Right lobe of liver (tissue), 6 donors: ENCODE results near the gene FAM217A. TPM values are rescaled to one million over a fixed set of nuclear protein-coding genes. Genes with fewer than 3 reads are reported as not detected.

Experiments used
- ATAC-seq, 4 donors: fragments of 200-7000 bp; cut with Tn5 transposase; one replicate each; pipeline ENCODE4 v1.9.1; 2020; ENCODE audit warnings: mild to moderate bottlenecking in 4 of 4, moderate library complexity in 4 of 4
- DNase-seq, 3 donors: peaks; one replicate each; pipeline ENCODE4 v3.0.0-alpha.2; 2020
- H3K27ac ChIP-seq, 3 donors: fragments of 200-600 bp; one replicate each; pipeline ENCODE4 v1.8.0; 2022
- H3K27me3 ChIP-seq, 2 donors: fragments of 200-600 bp; one replicate each; pipeline ENCODE4 v1.8.0; 2022
- H3K36me3 ChIP-seq, 4 donors: fragments of 200-600 bp; sonication (generic) in 1 of 4; one replicate each; pipeline versions ENCODE4 v1.5.1 to v1.8.0; 2017 to 2022; ENCODE audit warnings: control low read depth in 1 of 4
- H3K4me1 ChIP-seq, 4 donors: fragments of 200-600 bp; sonication (generic) in 1 of 4; one replicate each; pipeline versions ENCODE4 v1.5.1 to v1.8.0; 2017 to 2022; ENCODE audit warnings: control low read depth in 1 of 4
- H3K4me3 ChIP-seq, 3 donors: fragments of 200-600 bp; one replicate each; pipeline ENCODE4 v1.8.0; 2022
- H3K9me3 ChIP-seq, 4 donors: fragments of 200-600 bp; sonication (generic) in 1 of 4; one replicate each; pipeline versions ENCODE4 v1.5.1 to v1.8.0; 2017 to 2022; ENCODE audit warnings: control low read depth in 1 of 4
- CTCF ChIP-seq, 4 donors: fragments of 200-600 bp in 3 of 4; fragments of 450-650 bp in 1 of 4; IDR thresholded peaks; one replicate each; pipeline versions ENCODE4 v1.5.1 to v1.8.0; 2016 to 2022; ENCODE audit warnings: antibody characterized with exemption in 4 of 4, mild to moderate bottlenecking in 2 of 4
- POLR2A ChIP-seq: fragments of 450-650 bp; IDR thresholded peaks from one replicate; pipeline ENCODE4 v1.6.1; 2017; ENCODE audit warnings: antibody characterized with exemption, mild to moderate bottlenecking
- WGBS: methylation state at CpG from one replicate; pipeline ENCODE4 v1.1.6; 2018; ENCODE audit warnings: low coverage, low lambda C conversion rate; ENCODE audit not compliant: insufficient coverage; ENCODE audit errors: missing lambda C conversion rate; 5-methylcytosine and 5-hydroxymethylcytosine counted together
- intact Hi-C, 2 donors: fragments of 100-400 bp; cut with DNase I; formaldehyde crosslinking; loops; one replicate each; pipeline versions ENCODE4 v1.11.2 to v1.14.1; 2022
- total RNA-seq, 6 experiments: library from RNA; depleted of rRNA in 2 of 6; stranded (reverse); fragments of >200 nt in 2 of 6; fragmentation: NEBNext Ultra II Directional in 3 of 6; extraction: Animal tissue kit (Norgen Biotek cat#: 25700) in 3 of 6; gene quantifications; one replicate each; pipeline versions ENCODE4 v1.1.0 to v1.2.4, GENCODE V29; 2016 to 2023
- donor health status: DM: no; HTN: yes; CAD: no.
- donor health status: DM: no; HTN: no; CAD: no.
- donor health status: DM: no; HTN: no; CAD: no.
- donor health status: DM: no; HTN: yes; CAD: no.
- donor health status: DM: no; HTN: yes; CAD: no.

Gene FAM217A
- total RNA-seq, 6 experiments from 2014 or later = not detected

DNA sequence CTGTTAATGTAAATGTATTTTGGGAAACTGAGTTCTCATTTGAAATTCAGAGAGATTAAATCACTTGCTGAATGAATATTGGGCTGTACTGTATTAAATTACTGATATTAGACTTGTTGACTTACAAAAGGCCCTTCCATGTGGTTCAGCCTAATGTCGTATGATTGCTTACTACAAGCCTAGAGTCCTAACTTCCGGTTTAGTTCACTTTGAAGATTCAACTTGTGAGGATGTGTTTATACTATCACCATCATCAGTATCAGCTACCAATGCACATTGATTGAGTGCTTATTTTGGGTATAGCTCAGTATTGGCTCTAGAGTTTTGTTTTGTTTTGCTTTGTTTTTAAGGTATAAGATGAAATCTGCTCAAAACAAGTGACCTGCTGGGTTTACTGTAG, 48.3 kb downstream of the FAM217A start:
- Histone ChIP-seq H3K27ac (no peak overlapping the region), H3K36me3 (peaks cover 0 to 16% (median 10%) of the 10 kb centered on the region in 4 donors), H3K27me3 (no peaks in the 10 kb centered on the region), H3K9me3 (no peaks in the 10 kb centered on the region), H3K4me3 (no peak overlapping the region), H3K4me1 (peaks cover 0 to 6% (median 0%) of the 10 kb centered on the region in 4 donors)
- TF ChIP-seq CTCF (IDR thresholded peaks at IDR 0.05) (no peak), POLR2A (no peak)
- DNase-seq = no peak
- no peak for ATAC-seq
- intact Hi-C loops = no loop called here
- 70% methylated on average over 2 of the region's 2 CpGs for WGBS

GRCh38 chr6:4029687-4030086, 49.2 kb downstream of the FAM217A start:
- TF ChIP-seq CTCF (IDR thresholded peaks at IDR 0.05) (no peak), POLR2A (no peak)
- Histone ChIP-seq H3K4me3 (no peak overlapping the region), H3K36me3 (peaks cover 0 to 16% (median 10%) of the 10 kb centered on the region in 4 donors), H3K4me1 (peaks cover 0 to 6% (median 3%) of the 10 kb centered on the region in 4 donors), H3K27me3 (no peaks in the 10 kb centered on the region), H3K9me3 (no peaks in the 10 kb centered on the region), H3K27ac (no peak overlapping the region)
- DNase-seq = no peak
- intact Hi-C loops = no loop called here
- ATAC-seq = no peak
- 91% methylated on average over 5 of the region's 7 CpGs for WGBS

GRCh38 chr6:4028051-4028450, 50.9 kb downstream of the FAM217A start:
- peaks cover 0 to 17% (median 8%) of the 10 kb centered on the region in 4 donors for H3K4me1 ChIP-seq
- no peak overlapping the region for H3K4me3 ChIP-seq
- H3K36me3 ChIP-seq = peaks cover 0 to 16% (median 9%) of the 10 kb centered on the region in 4 donors
- no peaks in the 10 kb centered on the region for H3K27me3 ChIP-seq
- DNase-seq (no peak), ATAC-seq (no peak)
- no peak overlapping the region for H3K27ac ChIP-seq
- no peaks in the 10 kb centered on the region for H3K9me3 ChIP-seq
- TF ChIP-seq POLR2A (no peak), CTCF (IDR thresholded peaks at IDR 0.05) (no peak)
- intact Hi-C loops = no loop called here

GRCh38 chr6:4025681-4026080, 53.3 kb downstream of the FAM217A start:
- intact Hi-C loops = no loop called here
- Histone ChIP-seq H3K27ac (no peak overlapping the region), H3K4me1 (peaks cover 0 to 27% (median 11%) of the 10 kb centered on the region in 4 donors), H3K4me3 (no peak overlapping the region), H3K36me3 (peaks cover 0 to 4% (median 0%) of the 10 kb centered on the region in 4 donors), H3K9me3 (no peaks in the 10 kb centered on the region), H3K27me3 (no peaks in the 10 kb centered on the region)
- DNase-seq = no peak
- no peak for ATAC-seq
- TF ChIP-seq POLR2A = no peak
- no peak for TF ChIP-seq CTCF (IDR thresholded peaks at IDR 0.05)
- 100% methylated on average over 1 of the region's 1 CpG for WGBS

DNA sequence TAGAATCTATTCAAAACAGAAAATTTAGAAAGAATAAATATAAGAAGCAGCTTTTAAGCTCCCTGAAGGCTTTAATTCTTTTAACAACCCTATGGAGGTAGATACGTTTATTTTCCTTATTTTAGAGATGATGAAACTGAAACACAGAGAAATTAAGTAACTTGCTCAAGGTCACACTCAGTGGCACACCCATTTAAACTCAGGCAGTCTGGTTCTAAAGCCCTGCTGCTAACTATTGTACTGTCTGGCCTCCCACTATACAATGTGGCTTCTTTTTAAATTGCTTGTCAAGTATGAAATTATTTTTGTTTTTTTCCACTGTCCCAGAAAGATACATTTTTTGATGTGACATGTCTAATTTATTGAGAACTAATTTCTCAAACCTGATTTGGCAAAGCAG, 55.7 kb downstream of the FAM217A start:
- Histone ChIP-seq H3K27ac (no peak overlapping the region), H3K36me3 (peaks cover 0 to 4% (median 0%) of the 10 kb centered on the region in 4 donors), H3K4me1 (peaks cover 0 to 41% (median 11%) of the 10 kb centered on the region in 4 donors), H3K9me3 (no peaks in the 10 kb centered on the region), H3K4me3 (no peak overlapping the region), H3K27me3 (no peaks in the 10 kb centered on the region)
- WGBS = 0% methylated on average over 1 of the region's 1 CpG
- DNase-seq = no peak
- ATAC-seq = no peak
- intact Hi-C loops = no loop called here
- TF ChIP-seq POLR2A (no peak), CTCF (IDR thresholded peaks at IDR 0.05) (no peak)
